NCI-H2107 treated with DMSO at 0.1 percent for 48 hours (cell line): ENCODE results near the gene DHX32.

ENCODE experiments used
- DNase-seq: peaks from one replicate; lab custom pipeline; 2025; ENCODE audit not compliant: unreplicated experiment; lab: John Stamatoyannopoulos, UW

DHX32 gene

DNA sequence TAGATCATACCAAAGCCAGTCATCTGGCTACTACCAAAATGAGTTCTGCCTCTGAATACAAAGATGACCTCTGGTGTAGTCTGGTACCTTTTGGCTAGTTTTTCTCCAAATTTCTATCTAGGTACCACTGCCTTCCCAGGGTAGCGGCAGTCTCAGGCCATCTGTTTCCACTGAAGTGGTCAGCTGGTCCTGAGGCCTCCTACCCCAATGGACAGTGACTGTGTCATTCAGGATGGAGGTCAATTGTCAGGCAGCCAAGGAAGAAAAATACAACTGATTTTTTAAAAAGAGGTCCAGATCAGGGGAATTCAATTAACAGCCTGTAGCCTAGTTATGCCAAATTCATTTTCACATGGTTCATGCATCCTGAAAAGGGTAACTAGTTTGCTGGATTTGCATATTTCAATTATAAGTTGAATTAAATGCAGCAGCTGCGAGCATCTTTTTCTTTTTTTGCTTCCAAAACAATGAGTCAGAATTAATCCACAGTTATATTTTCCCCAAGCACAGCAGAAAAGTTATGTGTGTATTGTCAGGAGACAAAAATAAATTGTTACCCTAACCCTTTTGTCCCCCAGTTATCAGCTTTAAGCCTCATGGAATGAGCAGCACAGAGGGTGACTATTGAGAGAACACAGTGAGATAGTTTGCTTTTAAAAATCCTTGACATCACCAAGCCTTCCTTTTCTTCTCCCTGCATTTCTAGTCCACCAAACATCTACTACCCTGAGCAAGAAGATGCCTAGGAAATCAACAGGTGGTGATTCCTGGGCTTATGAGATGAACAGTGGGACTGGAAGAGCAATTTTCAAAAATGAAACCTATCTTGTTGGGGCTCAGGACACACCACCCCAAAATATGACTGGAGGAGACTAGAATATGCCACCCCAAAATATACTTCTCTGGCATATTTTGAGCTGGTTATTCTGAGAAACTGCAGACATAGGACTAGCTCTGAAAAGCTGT is 30.0 kb downstream of the DHX32 start:
- no peak for DNase-seq

DNA sequence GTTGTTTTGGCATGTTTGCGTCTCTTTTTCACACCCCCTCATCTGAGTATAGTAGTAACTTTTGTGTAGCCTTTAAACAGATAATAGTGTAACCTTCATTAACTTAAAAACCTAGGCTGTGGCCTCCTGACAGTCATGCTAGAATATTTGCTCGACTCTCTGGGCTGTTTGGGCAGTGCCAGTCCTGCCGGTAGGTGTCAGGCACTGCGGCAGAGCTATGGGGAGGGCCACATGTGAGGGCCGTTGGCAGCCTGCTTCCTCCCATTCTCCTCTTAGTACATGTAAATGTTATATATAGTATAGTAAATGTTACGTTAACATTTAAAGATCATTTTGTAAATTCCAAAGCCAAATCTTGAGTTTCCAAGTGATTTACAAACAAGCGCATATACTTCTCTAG is 31.6 kb downstream of the DHX32 start:
- no peak for DNase-seq

DNA sequence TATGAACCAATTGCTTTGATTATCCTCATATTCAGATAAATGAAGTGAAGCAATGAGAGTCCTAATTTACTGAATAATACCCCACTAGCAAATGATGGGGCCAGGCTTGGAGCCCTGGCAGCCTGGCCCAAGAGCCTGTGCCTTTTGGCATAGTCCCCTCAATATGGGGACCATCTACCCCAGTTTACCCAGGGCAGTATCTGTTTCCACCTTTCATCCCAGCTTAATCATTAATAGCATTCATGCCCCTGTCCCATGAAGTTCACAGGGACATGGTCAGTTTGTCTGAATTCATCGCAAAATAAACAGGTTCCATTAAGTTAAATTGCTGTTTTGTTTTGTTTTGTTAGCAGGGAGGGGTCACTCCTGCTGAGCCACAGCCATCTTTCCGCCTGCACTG is 32.2 kb downstream of the DHX32 start:
- DNase-seq = no peak

- DNase-seq = no peak
These were observed 32.7 kb downstream of the DHX32 start for GRCh38 chr10:125848371-125848770.

DNA sequence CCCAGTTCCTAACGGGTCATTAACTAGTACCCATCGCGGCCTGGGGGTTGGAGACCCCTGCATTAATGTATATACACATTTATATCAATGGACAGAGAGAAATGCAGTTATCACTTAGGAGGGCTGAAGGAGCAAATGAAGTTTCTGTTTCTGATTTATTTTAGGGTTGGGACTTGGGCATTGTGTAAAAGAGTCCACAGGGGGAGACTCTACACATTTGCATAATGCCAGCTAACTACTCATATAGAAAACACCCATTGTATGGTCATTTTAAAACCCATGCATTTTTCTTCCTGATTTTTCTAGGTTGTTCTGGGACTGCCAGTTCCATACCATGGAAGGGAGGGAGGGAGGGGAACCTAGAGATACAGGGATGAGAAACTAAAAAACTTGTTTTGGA is 34.2 kb downstream of the DHX32 start:
- DNase-seq = no peak

DNA sequence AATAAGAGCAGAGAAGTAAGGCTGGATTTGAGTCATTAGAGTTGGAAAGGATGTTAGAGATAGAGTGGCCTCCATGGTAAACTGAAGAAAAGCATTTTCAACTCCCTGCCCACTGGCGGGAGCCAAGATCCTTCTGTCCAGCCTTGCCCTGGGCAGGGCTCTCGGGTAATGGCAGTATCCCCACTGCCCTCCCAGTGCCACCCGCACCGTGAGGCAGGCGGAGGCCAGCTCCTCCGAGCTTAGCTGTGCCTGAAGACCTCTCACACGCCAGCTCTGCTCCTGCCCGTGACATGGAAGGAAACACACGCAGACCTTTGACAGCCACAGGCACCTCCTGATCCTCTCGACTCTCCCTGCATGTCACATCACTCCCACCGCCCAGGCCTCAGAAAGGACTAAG is 35.5 kb downstream of the DHX32 start:
- no peak for DNase-seq

- no peak for DNase-seq
These were observed 36.3 kb downstream of the DHX32 start for GRCh38 chr10:125844751-125845221.

DNA sequence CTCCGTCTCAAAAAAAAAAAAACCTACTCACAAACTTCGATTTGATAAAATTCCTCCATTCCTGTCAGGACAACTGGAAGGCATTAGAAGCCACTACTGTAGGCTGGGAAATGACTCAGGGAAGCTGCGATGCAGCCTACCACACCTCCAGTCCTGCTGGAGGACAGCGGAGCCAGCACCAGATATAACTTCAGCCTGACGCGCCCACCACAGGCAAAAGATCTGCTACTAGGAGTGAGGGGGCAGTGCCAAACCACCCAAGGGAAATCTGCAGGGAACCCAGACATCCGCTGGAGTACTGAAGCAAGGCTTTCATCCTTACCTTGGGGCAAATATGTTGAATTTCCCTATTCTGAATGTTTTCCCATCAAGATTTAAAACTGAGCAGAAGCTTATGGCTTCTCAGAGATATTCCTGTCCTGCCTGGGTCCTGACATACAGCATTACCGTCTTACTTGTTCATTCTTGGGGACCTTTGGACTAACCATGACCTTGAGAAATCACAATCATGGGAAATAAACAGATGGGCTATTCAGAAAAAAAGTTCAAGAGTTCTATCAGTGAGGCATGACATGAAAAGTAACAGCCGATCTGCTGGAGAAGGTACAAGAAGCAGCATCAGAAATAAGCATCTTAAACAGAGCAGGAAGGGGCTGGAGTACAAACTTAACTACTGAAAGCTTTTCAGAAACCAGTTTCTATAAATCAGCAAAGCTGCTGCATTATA is 37.3 kb downstream of the DHX32 start:
- no peak for DNase-seq

DNA sequence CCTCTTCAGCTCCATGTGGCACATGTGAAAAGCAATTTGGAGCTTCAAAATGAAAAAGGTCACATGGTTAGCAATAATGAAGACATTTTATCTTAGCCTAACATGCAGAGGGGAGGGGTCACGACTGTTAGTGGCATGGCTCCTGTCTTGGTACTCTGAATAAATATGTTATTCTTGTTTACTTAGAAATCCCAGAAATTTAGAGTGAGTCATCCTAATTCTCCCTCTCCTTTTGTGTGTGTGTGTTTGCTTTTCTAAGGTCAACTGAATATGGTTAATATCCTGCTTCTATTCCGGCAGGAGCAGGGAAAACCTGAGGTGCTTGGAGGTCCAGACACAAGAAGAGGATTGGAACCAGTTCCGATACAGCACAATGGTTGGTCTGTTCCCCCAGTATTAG is 40.1 kb downstream of the DHX32 start:
- DNase-seq = no peak

DNA sequence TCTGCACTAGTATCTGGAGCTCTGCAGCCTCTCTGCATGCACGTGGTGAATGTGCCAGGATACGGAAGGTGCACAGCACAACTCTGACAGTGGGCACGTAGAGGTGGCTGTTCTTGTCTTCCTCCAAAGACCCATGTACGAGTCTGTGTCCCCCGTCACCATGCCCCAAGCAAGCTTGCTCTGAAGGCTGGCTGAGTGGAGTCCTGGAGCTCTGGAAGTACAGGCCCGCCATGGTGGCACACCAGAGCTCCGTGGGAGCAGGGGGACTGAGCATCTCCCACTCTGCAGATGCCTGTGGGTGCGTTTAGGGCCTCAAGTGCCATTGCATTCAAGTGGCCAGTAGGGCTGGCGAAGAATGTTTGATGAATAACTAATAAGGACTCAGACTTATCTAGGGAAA is 40.7 kb downstream of the DHX32 start:
- DNase-seq = no peak

DNA sequence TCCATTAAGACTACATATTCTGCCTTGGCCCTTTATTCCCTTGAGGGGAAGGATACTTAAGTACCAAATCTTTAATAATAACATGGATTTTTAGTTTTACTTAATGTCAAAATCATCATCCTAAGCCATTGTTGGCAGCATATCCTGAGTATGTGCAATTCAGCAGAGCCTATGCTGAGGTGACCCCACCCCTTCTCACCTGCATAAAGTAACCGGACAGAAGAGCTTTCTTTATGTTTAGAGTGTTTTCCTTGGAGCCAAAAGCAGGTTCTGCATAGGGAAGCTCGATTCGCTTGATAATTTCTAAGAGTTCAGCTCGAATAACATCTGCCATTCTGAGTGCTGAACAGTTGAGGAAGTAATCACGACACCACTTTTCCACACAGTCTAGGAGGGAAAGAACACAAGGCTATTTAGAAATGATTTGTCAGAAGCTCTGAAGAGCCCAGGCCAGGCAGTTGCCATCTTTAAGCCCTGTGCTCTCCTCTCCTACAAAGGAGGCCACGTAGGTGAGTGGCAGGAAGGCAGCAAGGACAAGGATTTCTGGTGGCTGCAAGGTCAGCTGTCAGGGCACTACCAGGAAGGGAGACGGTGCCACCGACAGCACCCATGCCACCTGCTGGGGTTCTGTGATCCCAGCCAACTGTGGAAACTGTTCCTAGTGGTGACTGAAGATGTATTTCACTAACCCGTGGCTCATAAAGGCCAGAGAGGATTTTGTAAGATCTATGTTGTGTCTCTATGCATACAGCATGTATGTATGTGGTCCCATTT is 42.1 kb downstream of the DHX32 start:
- no peak for DNase-seq

DNA sequence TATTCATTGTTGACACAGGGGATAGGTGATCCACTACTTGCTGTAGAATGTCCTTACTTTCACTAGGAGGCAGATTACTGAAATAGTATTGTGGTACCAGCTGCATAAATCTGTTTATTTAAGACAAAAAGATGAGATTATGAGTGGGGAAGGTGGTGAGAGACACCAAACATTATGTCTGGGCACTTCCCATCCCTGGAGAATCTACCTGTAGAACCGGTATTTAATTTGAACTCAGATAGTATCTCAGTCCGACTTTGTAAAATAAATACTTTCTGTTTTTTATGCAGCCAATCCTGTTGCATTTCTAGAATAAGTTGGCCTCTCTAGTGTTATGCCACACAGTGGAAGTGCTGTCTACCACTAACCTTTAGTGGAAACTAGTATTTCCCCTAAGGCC is 44.3 kb downstream of the DHX32 start:
- DNase-seq = no peak

DNA sequence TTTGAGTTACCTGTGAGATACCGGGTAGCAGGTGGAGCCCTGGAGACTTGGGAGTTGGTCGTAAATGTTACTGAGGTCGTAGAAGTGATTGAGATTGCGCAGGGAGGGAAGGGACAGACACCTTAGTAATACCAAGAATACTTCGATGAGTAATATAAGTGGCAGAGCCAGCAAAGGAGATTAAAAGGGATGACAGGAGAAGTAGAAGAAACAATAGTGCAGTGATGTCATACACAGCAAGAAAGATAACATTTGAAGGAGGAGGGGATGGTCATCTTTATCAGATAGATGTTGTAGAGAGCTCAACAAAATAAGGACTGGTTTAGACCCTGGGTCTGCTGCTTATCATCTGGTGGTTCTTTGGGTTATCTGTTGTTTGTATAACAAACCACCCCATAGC is 52.8 kb downstream of the DHX32 start:
- DNase-seq = no peak

- no peak for DNase-seq
These were observed 54.0 kb downstream of the DHX32 start for GRCh38 chr10:125827133-125827532.

GRCh38 chr10:125824736-125825135 is 56.4 kb downstream of the DHX32 start:
- no peak for DNase-seq

DNA sequence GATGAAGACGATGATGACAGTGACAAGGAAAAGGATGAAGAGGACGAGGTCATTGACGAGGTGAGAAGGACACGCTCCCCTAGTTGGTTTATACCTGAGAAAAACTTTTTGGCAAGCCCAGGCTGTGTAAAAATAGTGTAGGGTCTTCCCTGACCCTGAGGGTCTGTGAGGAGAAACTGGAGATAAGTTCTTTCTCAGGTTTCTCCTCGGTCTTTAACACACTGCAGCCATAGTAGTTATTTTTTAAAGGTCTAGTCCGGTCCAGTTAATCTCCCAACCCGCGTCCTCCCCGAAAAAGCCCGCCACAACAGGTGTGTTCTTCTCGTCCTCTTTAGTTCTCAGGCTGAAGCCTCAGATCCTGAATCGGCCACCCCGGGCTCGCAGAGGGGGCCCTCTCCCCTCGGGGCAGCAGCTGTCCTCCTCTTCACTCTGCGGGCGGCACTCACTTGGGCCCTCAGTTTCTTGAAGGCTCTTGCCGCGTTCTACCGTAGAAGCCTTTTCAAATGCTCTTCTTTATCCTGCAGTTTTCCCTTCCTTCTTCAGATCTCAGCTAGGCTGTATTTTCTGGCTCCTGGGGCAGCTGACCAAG is 57.3 kb downstream of the DHX32 start:
- DNase-seq = no peak

GRCh38 chr10:125822878-125823662 is 58.0 kb downstream of the DHX32 start, which contains the start of the genes BCCIP and UROS:
TSS of gene BCCIP (plus strand) at chr10:125823546. CDS start at chr10:125823558, 12 bp downstream.
TSS of gene UROS (minus strand) at chr10:125823258. CDS start at chr10:125816499, 6,759 bp downstream.
- peak; percentile 56 for DNase-seq

GRCh38 chr10:125820701-125821100 is 60.4 kb downstream of the DHX32 start:
- DNase-seq = no peak

- DNase-seq = no peak
These were observed 63.6 kb downstream of the DHX32 start for GRCh38 chr10:125817337-125817946.

GRCh38 chr10:125816548-125816947 is 64.5 kb downstream of the DHX32 start:
- no peak for DNase-seq
